SKM-1 (cell line): ENCODE results near the gene TSKU.

Experiments used
- DNase-seq: peaks from one replicate; lab custom pipeline; 2025; ENCODE audit not compliant: unreplicated experiment; lab: John Stamatoyannopoulos, UW

Gene TSKU

GRCh38 chr11:76769645-76770586, 13.2 kb upstream of the TSKU start:
- DNase-seq: no peak

- DNase-seq: no peak
Observed at GRCh38 chr11:76770642-76771445, 12.3 kb upstream of the TSKU start.

GRCh38 chr11:76771446-76772099, 11.6 kb upstream of the TSKU start:
- no peak for DNase-seq

- DNase-seq: no peak
Observed at GRCh38 chr11:76772100-76772782, 10.9 kb upstream of the TSKU start.

- no peak for DNase-seq
Observed at GRCh38 chr11:76772783-76773106, 10.4 kb upstream of the TSKU start.

GRCh38 chr11:76773921-76774361, 9.2 kb upstream of the TSKU start:
- no peak for DNase-seq

- DNase-seq: no peak
Observed at GRCh38 chr11:76776472-76776871, 6.7 kb upstream of the TSKU start.

- DNase-seq: no peak
Observed at GRCh38 chr11:76777305-76777704, 5.9 kb upstream of the TSKU start.

- DNase-seq: no peak
Observed at GRCh38 chr11:76777876-76778275, 5.3 kb upstream of the TSKU start.

GRCh38 chr11:76778874-76779273, 4.3 kb upstream of the TSKU start:
- DNase-seq: no peak

GRCh38 chr11:76781046-76781801, 1.9 kb upstream of the TSKU start:
- no peak for DNase-seq

- DNase-seq: no peak
Observed at GRCh38 chr11:76781807-76782530, 1.2 kb upstream of the TSKU start.

GRCh38 chr11:76782531-76783293, 444 bp upstream of the TSKU start:
- DNase-seq: peak; percentile 79

- DNase-seq: no peak
Observed at GRCh38 chr11:76783896-76784813, 999 bp downstream of the TSKU start.

GRCh38 chr11:76785513-76785912, 2.4 kb downstream of the TSKU start:
- DNase-seq: no peak

- DNase-seq: no peak
Observed at GRCh38 chr11:76786016-76786415, 2.9 kb downstream of the TSKU start.

- DNase-seq: no peak
Observed at GRCh38 chr11:76786441-76787014, 3.4 kb downstream of the TSKU start.
